Left renal cortex interstitium (tissue), 4 donors: ENCODE measurements around the gene ALDH1A1. TPM values are rescaled to one million over a fixed set of nuclear protein-coding genes. Genes with fewer than 3 reads are reported as not detected.

Experiments used
- DNase-seq, 4 donors: peaks; one replicate each; pipeline ENCODE4 v3.0.0-alpha.2; 2013; ENCODE audit warnings: low read depth in 4 of 4, low spot score in 2 of 4, missing footprints in 1 of 4
- polyA plus RNA-seq, 4 donors: library from polyadenylated mRNA; unstranded; fragments of 120-200 nt; gene quantifications; one replicate each; pipeline ENCODE4 v1.2.1, GENCODE V29; 2013; ENCODE audit not compliant: insufficient read length in 4 of 4

ALDH1A1 gene
- polyA plus RNA-seq, 4 donors = 232 to 326 (median 265) TPM

DNA sequence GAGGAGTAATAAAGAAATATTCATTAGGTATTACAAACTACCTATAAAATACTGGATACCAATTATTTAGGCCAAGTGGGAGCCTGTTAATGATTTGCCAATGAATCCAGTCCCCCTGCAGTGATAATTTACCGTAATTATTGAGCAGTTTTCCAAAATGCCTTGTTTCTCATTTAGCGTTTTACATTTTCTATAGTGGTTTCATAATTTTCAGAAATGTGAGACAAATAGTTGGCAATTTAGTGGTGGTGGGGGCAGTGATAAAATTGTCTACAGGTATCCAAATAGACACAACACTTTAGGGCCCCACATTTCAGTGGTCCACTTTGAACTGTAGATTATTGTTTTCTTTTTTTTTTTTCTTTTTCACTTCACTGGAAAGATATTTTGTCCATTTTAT is 27.3 kb upstream of the ALDH1A1 start:
- DNase-seq = peak in 1 of 4 donors; percentile 8

DNA sequence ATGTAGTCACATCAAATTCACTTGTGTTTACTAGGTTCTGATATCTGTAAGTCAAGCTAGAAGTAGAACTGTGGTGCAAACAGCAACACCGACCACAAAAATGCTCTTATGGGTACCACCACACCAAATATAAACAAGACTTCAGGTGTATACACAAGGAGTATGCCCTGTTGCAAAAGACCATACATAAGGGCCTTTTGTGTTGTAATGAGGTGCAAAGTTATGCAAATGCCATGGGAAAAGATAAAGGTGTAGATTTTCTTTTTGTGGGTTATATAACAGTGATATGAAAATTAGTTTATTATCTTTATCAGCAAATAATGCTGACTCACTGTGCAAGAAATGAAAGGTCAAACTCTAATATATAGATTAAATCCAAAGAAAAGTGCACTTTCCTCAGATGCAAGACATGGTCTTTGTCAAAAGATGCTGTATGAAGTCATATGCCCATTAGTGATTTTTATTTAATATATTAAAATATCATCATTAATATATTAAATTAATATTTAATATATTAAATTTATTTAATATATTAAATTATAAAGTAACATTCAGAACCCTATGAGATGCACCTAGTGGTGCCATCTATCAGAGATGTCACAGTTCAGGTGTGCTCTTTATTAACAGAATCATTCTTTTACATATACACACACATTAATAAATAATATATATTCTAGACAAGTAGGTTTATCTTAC is 26.7 kb upstream of the ALDH1A1 start:
- DNase-seq = no peak

DNA sequence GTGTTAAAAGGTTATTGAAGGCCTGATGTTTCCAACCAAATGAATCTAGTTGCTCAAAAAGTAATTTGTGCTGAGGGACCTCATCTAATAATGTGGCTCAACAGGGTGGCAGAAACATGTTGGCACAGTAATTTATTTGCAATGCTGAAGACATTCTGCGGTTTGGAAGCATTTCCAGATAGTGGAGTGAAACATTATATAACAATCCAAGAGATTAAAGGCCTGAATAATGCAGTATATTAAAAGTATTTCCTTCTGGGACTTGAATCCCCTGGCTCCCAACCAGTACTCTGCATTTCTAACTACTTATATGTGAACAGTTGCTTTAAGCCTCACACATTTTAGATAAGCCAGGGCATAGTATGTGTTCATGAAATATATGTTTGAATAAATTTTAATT is 25.9 kb upstream of the ALDH1A1 start:
- DNase-seq = no peak

DNA sequence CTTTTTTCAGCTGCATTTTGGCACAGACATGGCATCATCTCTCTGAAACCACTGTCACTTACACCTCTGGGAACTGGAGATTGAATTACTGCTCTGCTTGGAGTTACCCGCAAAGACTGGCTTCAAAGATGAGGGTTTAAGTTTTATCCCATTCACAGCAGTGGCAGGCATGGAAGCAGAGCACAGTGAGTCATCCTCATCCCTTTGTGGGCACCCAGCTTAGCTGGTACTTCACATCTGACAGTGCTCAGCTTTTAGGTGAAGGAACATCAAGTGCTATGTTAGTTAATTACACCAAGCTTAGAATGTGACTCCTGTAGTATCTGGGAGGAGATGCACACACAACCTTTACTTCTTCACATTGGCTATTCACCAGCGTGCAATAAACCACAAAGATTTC is 24.8 kb upstream of the ALDH1A1 start:
- no peak for DNase-seq

DNA sequence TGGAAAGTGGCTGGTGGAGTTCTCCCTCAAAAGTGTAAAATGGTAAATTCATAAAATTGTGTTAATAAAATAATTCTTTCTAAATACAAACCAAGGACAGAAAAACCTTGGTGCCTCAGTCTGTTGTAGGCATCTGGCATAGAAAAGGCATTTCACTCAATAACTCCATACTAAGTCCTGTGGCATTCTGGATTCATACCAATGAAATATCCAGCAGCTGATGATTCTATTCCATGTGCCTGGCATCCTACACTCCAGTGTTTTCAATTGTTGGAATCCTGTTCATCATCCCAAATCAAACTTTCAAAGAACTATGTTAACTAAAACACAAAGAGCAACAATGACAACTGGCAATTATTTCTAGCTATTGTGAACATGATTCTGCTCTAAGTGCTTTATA is 21.6 kb upstream of the ALDH1A1 start:
- no peak for DNase-seq

DNA sequence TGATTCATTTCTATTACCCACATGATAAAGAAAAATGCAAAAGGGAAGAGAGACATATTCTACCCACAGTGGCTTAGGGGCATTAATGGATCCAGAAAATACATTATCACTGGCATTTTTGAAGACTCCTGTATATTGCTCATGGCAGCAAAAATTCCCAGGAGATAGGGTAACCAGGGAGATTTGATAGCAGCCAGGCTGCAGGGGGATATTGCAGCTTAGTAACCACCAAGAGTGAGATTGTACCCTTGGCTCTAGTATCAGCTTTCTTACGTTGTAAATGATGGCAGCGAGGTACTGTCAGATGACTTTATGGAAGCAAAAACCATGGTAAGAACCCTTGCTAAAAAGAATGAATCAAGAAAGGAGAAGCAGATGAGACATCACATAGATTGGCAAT is 19.8 kb upstream of the ALDH1A1 start:
- no peak for DNase-seq

DNA sequence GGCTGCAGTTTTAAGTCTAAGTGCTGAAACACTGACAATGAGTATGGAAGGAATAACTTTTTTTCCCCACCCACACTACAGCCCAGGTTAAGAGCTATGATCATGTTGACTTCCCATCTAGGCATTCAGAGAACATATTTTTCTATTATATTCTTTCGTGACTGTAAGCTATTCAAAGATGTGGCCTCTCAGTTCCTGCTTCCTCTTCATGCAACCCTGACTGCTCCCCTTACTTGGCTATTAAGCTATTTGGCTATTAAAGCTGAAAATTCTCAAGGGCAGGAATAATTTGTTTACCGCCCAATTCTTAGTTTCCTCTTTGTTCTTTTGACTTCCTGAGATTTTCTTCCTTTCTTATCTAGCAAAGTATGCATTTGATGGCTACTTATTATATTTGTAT is 18.6 kb upstream of the ALDH1A1 start:
- no peak for DNase-seq

DNA sequence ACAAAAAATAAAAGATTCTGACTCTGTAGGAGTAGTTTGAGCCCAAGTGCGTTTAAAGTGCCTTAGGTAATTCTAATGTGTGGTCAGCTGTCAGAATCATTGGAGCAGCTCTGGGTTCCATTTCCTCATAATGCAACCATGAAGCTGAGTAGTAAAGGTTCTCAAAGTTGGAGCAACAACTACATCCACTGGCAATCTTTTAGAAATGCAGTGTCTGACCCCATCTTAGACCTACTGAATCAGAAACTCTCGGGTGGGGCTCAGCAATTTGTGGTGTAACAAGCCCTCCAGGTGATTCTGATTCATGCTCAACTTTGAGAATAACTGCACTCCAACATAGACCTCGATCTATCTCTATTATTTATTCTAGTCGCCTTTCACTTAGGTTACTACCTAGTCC is 7.6 kb upstream of the ALDH1A1 start:
- no peak for DNase-seq

DNA sequence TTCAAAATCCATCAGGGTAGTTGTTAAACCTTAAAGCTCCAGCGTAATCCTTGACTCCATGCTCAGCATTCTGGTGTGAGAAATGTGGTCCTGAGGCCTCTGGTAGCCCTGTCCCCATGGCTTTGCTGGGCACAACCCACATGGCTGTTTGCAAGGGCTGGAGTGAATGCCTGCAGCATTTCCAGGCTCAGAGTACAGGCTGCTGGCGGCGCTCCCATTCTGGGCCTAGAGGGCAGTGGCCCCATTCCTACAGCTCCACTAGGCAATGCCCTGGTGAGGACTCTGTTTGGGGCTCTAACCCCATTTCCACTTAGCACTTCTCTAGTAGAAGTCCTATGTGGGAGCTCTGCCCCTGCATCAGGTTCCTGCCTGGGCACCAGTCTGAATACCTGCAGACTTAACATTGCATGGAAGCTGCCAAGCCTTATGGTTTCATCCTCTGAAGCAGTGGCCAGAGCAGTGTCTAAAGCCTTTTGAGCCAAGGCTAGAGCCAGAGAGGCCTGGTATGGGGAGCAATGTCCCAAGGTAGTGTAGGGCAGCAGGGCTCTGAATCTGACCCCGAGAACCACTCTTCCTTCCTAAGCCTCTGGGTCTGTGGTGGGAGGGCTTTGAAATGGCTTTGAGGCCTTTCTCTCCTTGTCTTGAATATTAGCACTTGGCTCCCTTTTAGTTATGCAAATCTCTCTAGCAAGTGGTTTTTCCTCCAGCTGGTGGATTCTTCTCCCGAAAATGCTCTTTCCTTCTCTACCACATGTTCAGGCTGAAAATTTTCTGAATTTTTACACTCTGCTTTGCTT is 5.8 kb upstream of the ALDH1A1 start:
- DNase-seq = no peak

DNA sequence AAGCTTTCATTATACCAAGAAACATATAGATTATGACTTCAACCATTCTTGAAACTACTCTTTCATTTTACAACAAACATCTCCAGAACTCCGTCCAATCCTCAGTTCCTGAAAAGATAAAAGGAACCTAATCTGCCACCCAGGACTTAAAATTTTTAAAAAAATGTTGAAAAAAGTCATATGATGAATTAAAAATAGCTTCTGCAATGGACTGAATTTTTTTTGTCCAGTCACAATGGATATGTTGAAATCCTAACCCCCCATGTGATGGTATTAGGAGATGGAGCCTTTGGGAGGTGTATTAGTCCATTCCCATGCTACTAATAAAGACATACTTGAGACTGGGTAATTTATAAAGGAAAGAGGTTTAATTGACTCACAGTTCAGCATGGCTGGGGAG is 2.7 kb upstream of the ALDH1A1 start:
- no peak for DNase-seq

DNA sequence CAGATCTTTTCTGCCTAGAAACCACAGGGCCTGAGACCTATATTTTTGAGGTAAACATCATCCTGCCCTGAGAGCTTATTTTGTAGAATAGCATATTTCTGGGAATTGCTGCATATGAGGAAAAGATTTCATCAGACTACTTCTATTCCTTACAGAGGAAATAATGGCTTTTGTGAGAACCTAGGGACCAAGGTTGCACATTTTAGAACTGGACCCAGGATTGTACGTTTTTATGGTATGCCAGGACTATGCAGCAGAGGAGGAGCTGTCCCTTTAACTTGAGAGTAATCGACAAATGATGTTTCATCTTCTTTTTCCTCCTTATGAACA is 2.2 kb upstream of the ALDH1A1 start:
- DNase-seq = no peak

DNA sequence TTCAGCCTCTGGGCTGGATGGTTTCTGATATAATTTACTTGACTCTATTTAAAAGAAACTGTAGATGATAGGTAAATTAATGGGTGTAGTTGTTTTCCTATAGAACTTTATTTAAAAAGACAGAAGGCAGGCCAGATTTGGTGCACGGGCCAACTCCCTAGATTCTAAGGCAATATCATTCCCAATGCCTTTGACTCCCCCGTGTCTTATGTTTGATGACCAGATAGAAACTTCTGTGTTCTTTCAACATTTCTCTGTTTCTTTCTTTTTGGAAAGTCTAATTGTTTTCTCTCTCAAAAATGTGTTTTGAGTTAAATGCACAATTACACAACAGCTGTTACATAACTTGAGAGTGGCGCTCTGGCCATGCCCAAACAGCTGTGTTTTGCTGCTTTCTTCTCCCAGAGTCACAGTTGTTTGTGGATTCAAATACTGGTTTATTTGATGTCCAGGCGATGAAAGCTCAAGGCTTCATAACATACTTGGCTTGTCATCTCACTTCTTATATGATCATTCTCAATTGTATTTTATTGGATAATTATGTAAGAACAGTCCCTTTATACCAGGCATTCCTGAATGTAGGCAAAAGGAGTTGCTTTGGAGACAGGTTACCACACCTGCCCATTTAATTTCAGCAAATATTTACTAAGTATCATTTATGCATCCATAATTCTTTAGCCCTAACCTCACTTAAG is 1.7 kb upstream of the ALDH1A1 start:
- DNase-seq = no peak

DNA sequence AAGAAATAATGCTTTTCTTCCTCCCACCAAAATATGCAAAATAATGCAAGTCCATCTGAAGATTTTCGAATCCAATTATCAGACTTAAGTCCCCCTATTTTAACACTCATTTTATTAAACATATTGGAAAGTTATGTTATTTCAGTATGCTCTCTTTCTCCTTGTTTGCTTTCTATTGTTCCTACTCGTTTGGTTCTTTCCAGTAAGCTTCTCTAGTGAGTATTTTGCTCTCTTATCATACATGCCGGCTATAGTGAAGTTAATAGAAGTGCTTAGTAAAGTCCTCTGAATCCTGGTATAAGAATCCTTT is 517 bp downstream of the ALDH1A1 start:
- no peak for DNase-seq

DNA sequence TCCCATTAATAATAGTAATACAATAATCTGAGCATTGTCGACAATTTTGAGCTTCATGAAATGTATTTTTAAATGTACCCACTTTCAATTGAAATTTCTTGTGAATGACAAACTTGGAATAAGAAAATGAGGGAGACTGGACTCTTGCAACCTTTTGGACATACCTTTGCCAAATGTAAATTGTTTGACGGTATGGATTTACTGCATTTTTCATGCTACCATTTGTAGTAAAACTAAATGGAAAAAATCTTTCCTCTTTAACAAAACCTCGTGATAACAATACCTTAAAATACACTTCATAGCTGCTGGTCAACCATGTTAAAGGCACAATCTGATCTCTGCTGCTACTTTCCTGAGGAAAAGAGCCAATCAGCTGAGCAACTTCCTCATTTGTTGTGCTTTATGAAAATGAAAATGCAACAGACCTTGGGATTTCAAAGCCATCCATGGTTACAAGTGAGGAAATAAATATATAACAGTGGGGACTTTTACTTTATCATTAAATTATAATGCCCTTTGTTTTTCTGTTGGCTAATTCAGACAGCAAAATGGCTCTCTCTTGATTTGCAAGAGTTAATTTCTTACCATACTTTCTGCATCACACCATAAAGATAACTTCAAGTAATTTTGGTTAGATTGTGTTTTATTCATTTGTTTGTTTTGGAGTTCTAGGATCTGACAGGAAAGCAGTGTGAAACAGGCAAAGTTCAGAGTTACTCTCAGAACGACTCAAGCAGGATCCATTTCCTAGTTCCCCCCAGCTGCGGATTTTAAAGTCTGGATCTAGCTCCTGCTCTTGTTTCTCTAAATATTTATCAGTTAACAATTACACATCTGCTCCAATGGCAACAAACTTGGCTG is 1.1 kb downstream of the ALDH1A1 start:
- DNase-seq = no peak

DNA sequence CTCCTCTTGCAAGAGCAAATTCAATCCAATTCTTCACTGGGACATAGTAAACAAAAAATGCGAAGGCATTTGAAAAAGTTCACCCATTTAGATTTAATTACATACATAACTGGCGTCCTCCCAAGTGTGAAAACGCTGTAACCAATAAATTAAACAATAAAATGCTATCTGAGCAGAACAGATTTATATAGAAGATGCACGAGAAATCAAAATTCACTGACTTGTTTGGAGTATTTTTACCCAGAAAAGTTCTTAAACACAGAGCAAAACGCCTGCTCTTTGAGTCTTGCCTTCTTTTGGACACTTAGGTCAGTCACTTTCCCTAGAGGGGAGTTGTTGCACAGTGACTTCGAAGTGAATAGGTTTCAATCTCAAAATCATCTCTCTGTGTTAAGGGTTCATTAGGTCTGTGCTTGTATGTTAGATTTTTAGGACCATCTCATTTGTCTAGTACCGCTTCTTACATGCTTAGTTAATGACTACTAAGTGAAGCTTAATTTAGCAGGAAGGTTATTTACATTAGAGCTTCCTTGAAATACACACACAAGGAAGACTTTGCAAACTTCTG is 1.9 kb downstream of the ALDH1A1 start:
- DNase-seq = no peak

DNA sequence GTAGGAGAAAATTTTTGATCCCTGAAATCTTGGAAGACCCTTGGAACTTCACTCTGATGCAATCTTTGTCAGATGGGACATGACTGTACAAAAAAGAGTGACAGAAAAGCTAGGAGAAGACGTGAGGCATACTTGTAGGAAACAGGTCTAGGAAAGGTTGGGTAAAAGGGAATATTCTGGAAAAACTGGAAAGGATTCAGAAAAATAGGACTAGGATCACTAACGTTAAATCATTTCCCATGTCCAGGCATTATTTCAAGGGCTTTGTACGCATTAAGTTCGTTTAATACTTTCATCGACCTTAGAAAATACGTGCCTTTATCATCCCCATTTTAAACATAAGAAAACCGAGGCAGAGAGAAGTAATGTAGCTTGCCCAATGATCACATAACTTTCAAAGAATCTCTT is 2.9 kb downstream of the ALDH1A1 start:
- no peak for DNase-seq

DNA sequence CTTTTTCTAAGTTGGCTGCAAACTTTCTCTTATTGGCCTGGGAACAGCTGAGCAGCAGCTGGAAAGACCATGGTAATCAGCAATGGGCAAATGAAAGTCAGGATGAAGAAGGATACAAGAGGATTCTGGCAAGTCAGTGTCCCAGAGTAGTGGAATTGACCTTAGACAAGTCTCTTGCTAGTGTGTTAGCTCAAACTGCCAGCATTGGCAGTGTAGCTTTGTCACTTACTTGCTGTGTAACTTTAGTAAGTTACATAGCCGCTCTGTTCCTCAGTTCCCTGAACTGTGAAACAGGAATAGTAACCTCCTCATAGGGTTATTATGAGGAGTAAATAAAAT is 3.6 kb downstream of the ALDH1A1 start:
- DNase-seq = no peak

DNA sequence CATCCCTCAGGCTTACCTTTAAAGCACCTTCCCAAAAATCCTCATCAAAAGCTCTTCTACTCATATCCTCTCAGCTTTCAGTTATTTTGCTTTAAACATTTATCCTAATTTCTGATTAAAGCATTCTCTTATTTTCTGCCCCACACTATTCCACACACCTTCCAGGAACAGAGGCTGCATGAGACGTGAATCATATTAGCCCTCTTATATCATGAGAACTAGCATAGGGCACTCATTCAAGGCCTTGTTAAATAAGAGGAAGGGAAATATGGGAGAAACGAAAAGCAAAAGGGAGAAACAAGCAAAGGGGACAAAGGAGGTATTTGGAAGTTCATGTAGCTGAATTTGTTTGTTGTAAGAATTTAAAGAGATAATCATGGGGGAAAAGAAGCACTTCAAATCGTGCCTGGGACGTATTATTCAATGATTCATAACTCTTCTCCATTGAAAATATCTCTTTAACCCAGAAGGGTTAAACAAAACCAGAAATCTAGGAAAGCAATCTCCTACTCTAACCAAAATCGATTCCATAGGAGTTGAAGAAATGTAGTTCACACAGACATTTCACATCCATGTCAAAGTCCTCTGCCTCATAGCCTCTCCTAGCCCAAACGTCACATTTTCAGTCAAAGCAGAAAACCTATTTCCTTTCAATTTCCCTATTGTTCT is 4.1 kb downstream of the ALDH1A1 start:
- no peak for DNase-seq

DNA sequence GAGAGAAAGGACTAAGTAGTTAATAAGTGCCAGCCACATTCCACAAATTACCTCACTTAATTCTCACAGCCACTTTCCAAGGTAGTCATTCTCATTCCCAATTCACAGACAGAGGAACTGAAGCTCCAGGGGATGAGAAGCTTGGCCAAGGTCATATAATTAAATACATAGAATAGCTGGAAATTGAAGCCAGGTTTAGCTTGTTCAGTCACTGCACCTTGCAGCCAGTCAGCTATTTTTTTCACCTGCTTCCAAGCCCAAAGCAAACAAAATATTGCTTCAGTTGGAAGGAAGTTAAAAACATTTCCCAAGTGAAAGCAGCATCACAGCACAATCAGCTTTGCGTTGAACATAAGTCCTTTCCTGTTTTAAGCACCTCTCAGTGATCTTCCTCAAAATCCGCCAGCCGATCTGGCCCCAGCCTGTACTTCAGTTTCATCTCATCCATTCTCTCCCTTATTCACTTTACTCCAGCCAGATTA is 4.8 kb downstream of the ALDH1A1 start:
- DNase-seq = no peak

DNA sequence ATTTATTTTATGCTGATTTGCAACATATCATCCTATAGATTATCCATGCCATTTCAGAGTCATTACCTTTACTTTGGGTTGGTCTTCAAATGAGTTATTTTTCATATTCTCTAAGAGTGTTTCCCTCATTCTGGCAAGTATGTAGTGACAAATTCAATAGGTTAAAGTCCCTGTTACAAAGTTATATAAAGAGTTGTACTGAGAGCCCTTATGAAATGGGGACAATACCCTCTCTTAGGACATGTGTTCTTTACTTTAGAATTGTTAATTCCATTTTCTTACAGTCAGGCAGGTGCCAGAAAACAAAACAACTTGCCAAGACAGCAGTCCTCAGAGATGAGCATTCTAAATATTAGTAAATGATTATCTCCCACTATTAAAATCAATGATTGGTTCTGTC is 6.0 kb downstream of the ALDH1A1 start:
- DNase-seq = no peak
